BJ (cell line): ENCODE data around the gene MT1F. TPM values are rescaled to one million over a fixed set of nuclear protein-coding genes. Genes with fewer than 3 reads are reported as not detected.
A peak's percentile ranks its signal among the peaks of the same experiment; 100 is the strongest.

ENCODE experiments used
- CTCF ChIA-PET: fragments of 350-600 bp; formaldehyde crosslinking; extraction: SDS; loops from one replicate; lab custom pipeline; 2021; ENCODE audit warnings: antibody characterized with exemption, inconsistent platforms; lab: Yijun Ruan, JAX
- POLR2A ChIA-PET: fragments of 300-600 bp; sonication (Branson Sonifier 250); formaldehyde crosslinking; extraction: SDS; loops from one replicate; lab custom pipeline; 2021; ENCODE audit warnings: antibody characterized with exemption; lab: Charles Lee
- DNase-seq: peaks from one replicate; pipeline ENCODE4 v3.0.0-alpha.2; 2011; ENCODE audit warnings: low read depth
- H3K27me3 ChIP-seq: 2 replicates; pipeline ENCODE4 v1.6.0; 2011; ENCODE audit warnings: low read length; ENCODE audit not compliant: control insufficient read depth, insufficient read depth
- H3K36me3 ChIP-seq: 2 replicates; pipeline ENCODE4 v1.5.1; 2011; ENCODE audit warnings: low read length; ENCODE audit not compliant: control insufficient read depth, insufficient read depth
- H3K4me3 ChIP-seq: 2 replicates; pipeline ENCODE4 v1.5.1; 2011; ENCODE audit warnings: low read depth, mild to moderate bottlenecking, control low read depth, low read length
- CTCF ChIP-seq: IDR thresholded peaks from 2 replicates; pipeline ENCODE4 v1.5.1; 2011; ENCODE audit warnings: low read depth, mild to moderate bottlenecking, control low read depth, inconsistent platforms, low read length, moderate library complexity; ENCODE audit not compliant: insufficient read depth
- polyA plus RNA-seq: library from polyadenylated mRNA; depleted of rRNA; stranded (reverse); fragments of >200 nt; gene quantifications from 2 replicates; pipeline ENCODE4 v1.2.3, GENCODE V29; 2011

MT1F gene
- polyA plus RNA-seq, 1 experiment = 11.3 TPM

DNA sequence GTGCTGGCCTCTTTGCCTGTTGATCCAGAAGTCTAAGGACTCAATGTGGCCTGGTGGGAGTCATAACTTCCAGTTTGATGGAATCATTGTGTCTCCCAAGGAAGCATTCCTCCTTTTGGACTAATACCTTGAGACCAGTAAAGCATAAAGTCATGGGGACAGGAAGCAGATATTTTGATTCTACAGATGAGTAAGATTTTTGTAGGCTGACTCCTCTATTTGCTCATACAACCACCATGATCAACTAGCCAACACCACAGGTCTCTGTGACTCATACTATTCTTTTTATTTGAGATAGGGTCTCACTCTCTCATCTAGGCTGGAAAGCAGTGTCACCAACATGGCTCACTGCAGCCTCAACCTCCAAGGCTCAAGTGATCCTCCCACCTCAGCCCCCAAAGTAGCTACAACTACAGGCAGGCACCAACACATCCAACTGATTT lies 43.2 kb upstream of the MT1F start:
- no peak for DNase-seq
- no peak for TF ChIP-seq CTCF
- POLR2A ChIA-PET = no interaction called here
- Histone ChIP-seq H3K36me3 (no peaks in the 10 kb centered on the region), H3K27me3 (no peaks in the 10 kb centered on the region), H3K4me3 (no peak overlapping the region)
- CTCF ChIA-PET = interaction anchor here (0.6 kb wide), 1 partner anchor 60 kb away, joined by 4 read pairs; no protein-coding TSS in a partner anchor

- Histone ChIP-seq H3K4me3 (no peak overlapping the region), H3K27me3 (no peaks in the 10 kb centered on the region), H3K36me3 (no peaks in the 10 kb centered on the region)
- ChIA-PET CTCF (interaction anchor here (0.6 kb wide), 1 partner anchor 59 kb away, joined by 4 read pairs; no protein-coding TSS in a partner anchor), POLR2A (no interaction called here)
- DNase-seq = no peak
- TF ChIP-seq CTCF = no peak
Observed at GRCh38 chr16:56615353-56615752, 42.4 kb upstream of the MT1F start.

GRCh38 chr16:56616608-56617211 lies 41.0 kb upstream of the MT1F start:
- no peak for DNase-seq
- Histone ChIP-seq H3K4me3 (peak overlapping the region; percentile 34), H3K27me3 (no peaks in the 10 kb centered on the region), H3K36me3 (no peaks in the 10 kb centered on the region)
- POLR2A ChIA-PET = interaction anchor here (1.2 kb wide), 1 partner anchor 9 kb away, joined by 17 read pairs; the partner anchor contains the start of gene MT1E
- CTCF ChIA-PET = interaction anchor here (1.3 kb wide), 1 partner anchor 9 kb away, joined by 3 read pairs; the partner anchor contains the start of gene MT1E
- no peak for TF ChIP-seq CTCF

DNA sequence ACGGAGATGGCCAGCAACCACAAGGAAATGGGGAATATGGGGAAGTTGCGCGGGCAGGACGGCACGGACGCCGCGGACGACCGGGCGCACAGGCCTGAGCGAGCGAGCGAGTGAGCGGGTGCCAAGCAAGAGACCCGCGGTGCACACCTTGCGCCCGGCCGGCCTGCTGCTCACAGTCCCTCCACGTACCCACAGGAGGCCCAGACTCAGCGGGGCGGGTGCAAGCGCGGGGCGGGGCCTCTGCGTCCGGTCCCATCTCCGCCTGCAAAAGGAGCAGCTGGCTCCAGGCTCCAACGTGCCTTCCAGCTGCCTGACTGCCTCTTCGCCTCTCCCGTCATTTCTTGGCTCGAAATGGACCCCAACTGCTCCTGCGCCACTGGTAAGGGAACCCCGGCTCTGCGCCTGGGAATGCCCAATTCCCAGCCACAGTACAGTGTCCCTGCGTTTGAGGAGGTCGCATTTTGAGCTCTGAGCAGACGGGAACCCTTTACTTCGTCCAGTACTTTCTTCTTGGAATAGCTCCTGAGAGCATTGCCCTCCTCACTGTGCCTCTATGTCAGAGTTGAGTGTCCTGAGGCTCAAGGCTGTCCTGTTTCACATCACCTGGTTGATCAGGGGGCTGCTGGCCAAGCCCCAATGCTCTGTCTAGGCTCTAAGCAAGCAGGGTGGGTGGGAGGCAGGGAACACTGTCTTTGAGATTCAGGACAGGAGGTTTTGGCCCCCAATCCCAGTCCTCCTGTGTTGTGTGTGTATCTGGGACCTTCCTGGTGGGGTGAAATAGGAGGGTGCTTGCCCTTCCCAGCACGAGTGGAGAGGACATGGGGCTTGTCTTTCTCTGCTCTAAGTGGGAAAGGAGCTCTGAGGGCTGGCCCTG lies 40.3 kb upstream of the MT1F start:
- no peak for DNase-seq

More for the DNA sequence above, 40.3 kb upstream of the MT1F start:
- TF ChIP-seq CTCF = no peak
- Histone ChIP-seq H3K4me3 (peak overlapping the region; percentile 34), H3K36me3 (no peaks in the 10 kb centered on the region), H3K27me3 (no peaks in the 10 kb centered on the region)
- POLR2A ChIA-PET = interaction anchor here (0.6 to 1.2 kb wide), 2 partner anchors 8 to 14 kb away, joined by 3 to 17 read pairs; partner anchors contain the start of gene MT1E
- CTCF ChIA-PET = interaction anchor here (1.3 kb wide), 1 partner anchor 8 kb away, joined by 3 read pairs; the partner anchor contains the start of gene MT1E
